Cardiac muscle cell (in vitro differentiated cells and primary cell): ENCODE results near the gene RAMP3. TPM values are rescaled to one million over a fixed set of nuclear protein-coding genes. Genes with fewer than 3 reads are reported as not detected.

ENCODE experiments used
- DNase-seq, 2 donors: peaks; one replicate each; pipeline versions ENCODE4 v3.0.0 to v3.0.0-alpha.2; 2010 to 2017; ENCODE audit warnings: low read depth in 1 of 2, low spot score in 1 of 2
- H3K27ac ChIP-seq: fragments of 200-600 bp; sonication (generic); 2 replicates; pipeline ENCODE4 v1.5.1; 2016
- H3K27me3 ChIP-seq: fragments of 200-600 bp; sonication (generic); 2 replicates; pipeline ENCODE4 v1.6.0; 2016; ENCODE audit warnings: control low read depth
- H3K36me3 ChIP-seq: fragments of 200-600 bp; sonication (generic); 2 replicates; pipeline ENCODE4 v1.5.1; 2016; ENCODE audit warnings: control low read depth
- H3K4me1 ChIP-seq: fragments of 200-600 bp; sonication (generic); 2 replicates; pipeline ENCODE4 v1.8.1; 2017; ENCODE audit warnings: low read depth, mild to moderate bottlenecking, mixed run types
- H3K4me3 ChIP-seq: fragments of 200-600 bp; sonication (generic); 2 replicates; pipeline ENCODE4 v1.5.1; 2016; ENCODE audit warnings: mild to moderate bottlenecking
- H3K9me3 ChIP-seq: fragments of 200-600 bp; sonication (generic); 2 replicates; pipeline ENCODE4 v1.5.1; 2017; ENCODE audit warnings: low read depth, mild to moderate bottlenecking, control low read depth
- CTCF ChIP-seq: IDR thresholded peaks from 2 replicates; pipeline ENCODE4 v1.5.1; 2012; ENCODE audit warnings: low read depth, mild to moderate bottlenecking, low read length
- polyA plus RNA-seq: library from polyadenylated mRNA; unstranded; fragments of >200 nt; fragmentation: Nextera tagmentation; extraction: Ambion mirVana; gene quantifications from 2 replicates; pipeline ENCODE4 v1.2.1, GENCODE V29; 2016
- total RNA-seq: library from RNA; depleted of rRNA; stranded (reverse); fragments of >200 nt; gene quantifications from 2 replicates; pipeline ENCODE4 v1.2.3, GENCODE V29; 2016

Gene RAMP3
- total and polyA plus RNA-seq, 2 experiments from 2014 or later = not detected

- H3K4me3 ChIP-seq = no peak overlapping the region
- H3K27ac ChIP-seq = no peak overlapping the region
- no peak for DNase-seq
- H3K9me3 ChIP-seq = no peaks in the 10 kb centered on the region
- H3K36me3 ChIP-seq = no peaks in the 10 kb centered on the region
- H3K4me1 ChIP-seq = no peaks in the 10 kb centered on the region
- no peak for TF ChIP-seq CTCF
- H3K27me3 ChIP-seq = peaks cover 18% of the 10 kb centered on the region
These were observed 55.0 kb downstream of the RAMP3 start for GRCh38 chr7:45212606-45213005.

GRCh38 chr7:45215601-45216062 is 58.0 kb downstream of the RAMP3 start:
- Histone ChIP-seq H3K4me1 (no peaks in the 10 kb centered on the region), H3K27ac (no peak overlapping the region), H3K27me3 (no peaks in the 10 kb centered on the region), H3K9me3 (no peaks in the 10 kb centered on the region), H3K4me3 (no peak overlapping the region), H3K36me3 (no peaks in the 10 kb centered on the region)
- TF ChIP-seq CTCF = no peak
- no peak for DNase-seq

GRCh38 chr7:45216181-45216580 is 58.6 kb downstream of the RAMP3 start:
- H3K27me3 ChIP-seq = no peaks in the 10 kb centered on the region
- no peak overlapping the region for H3K27ac ChIP-seq
- H3K4me1 ChIP-seq = no peaks in the 10 kb centered on the region
- H3K4me3 ChIP-seq = no peak overlapping the region
- no peaks in the 10 kb centered on the region for H3K9me3 ChIP-seq
- no peak for TF ChIP-seq CTCF
- DNase-seq = no peak
- H3K36me3 ChIP-seq = no peaks in the 10 kb centered on the region

- Histone ChIP-seq H3K4me3 (no peak overlapping the region), H3K4me1 (no peaks in the 10 kb centered on the region), H3K9me3 (no peaks in the 10 kb centered on the region), H3K27ac (no peak overlapping the region), H3K27me3 (no peaks in the 10 kb centered on the region), H3K36me3 (no peaks in the 10 kb centered on the region)
- DNase-seq = no peak
- no peak for TF ChIP-seq CTCF
These were observed 59.1 kb downstream of the RAMP3 start for GRCh38 chr7:45216622-45217165.

GRCh38 chr7:45217358-45217757 is 59.8 kb downstream of the RAMP3 start:
- Histone ChIP-seq H3K9me3 (no peaks in the 10 kb centered on the region), H3K36me3 (no peaks in the 10 kb centered on the region), H3K4me1 (no peaks in the 10 kb centered on the region), H3K27ac (no peak overlapping the region), H3K27me3 (no peaks in the 10 kb centered on the region), H3K4me3 (no peak overlapping the region)
- DNase-seq = peak; percentile 8 to 29
- TF ChIP-seq CTCF = peak; percentile 52
